ENCODE data around the gene NHSL2.

GRCh38 chrX:71930298-71930697, 19.7 kb downstream of the NHSL2 start:
- TF ChIP-seq CTCF (IDR thresholded peaks at IDR 0.05; ENCODE audit: borderline replicate concordance, extremely low read depth, low read length, poor library complexity, severe bottlenecking) = no peak
- TF ChIP-seq EZH2 (IDR thresholded peaks at IDR 0.05; ENCODE audit: borderline replicate concordance, low read depth, low read length, severe bottlenecking) = no peak

Measured in DND-41 (cell line).